Measurements from ENCODE around the gene TIMM13. TPM values are rescaled to one million over a fixed set of nuclear protein-coding genes. Genes with fewer than 3 reads are reported as not detected.

TIMM13 gene
- total and polyA plus RNA-seq, 2 donors (not counting 3 experiments of a cell fraction or from before 2014, with no cell fraction given), result 154 to 160 TPM

GRCh38 chr19:2446381-2446780 is 19.0 kb upstream of the TIMM13 start:
- Histone ChIP-seq H3K79me2 (ENCODE audit: control insufficient read depth, insufficient read depth, low read length) (peaks cover 86% of the 10 kb centered on the region), H3K9me1 (replicated peaks; ENCODE audit: control insufficient read depth, extremely low read depth, insufficient read depth, low read length) (no peaks in the 10 kb centered on the region), H3K9me3 (replicated peaks; ENCODE audit: control insufficient read depth, insufficient read depth, low read length) (no peaks in the 10 kb centered on the region), H2AFZ (ENCODE audit: low read depth, low read length) (no peak overlapping the region), H3K4me3 (replicated peaks in 1 of 3; ENCODE audit: insufficient read depth in 1 of 3, low read depth in 1 of 3, low read length in 3 of 3) (no peak overlapping the region), H3K9ac (replicated peaks; ENCODE audit: extremely low read depth, insufficient read depth, low read length) (no peak overlapping the region), H3K27me3 (ENCODE audit: control insufficient read depth in 2 of 2, insufficient read depth in 2 of 2, low read length in 2 of 2) (no peaks in the 10 kb centered on the region), H3K4me1 (ENCODE audit: control insufficient read depth, extremely low read depth, insufficient read depth, low read length) (no peaks in the 10 kb centered on the region), H4K20me1 (replicated peaks; ENCODE audit: control insufficient read depth, extremely low read depth, insufficient read depth, low read length) (no peaks in the 10 kb centered on the region), H3K27ac (ENCODE audit: insufficient read depth, low read depth, low read length) (no peak overlapping the region), H3K36me3 (ENCODE audit: control insufficient read depth in 2 of 2, extremely low read depth in 1 of 2, insufficient read depth in 2 of 2, low read length in 2 of 2) (peaks cover 3 to 16% of the 10 kb centered on the region in 2 experiments), H3K4me2 (ENCODE audit: insufficient read depth, low read length) (no peak overlapping the region)
- DNase-seq (ENCODE audit: low read depth, low spot score), result no peak
- intact Hi-C loops (cut with micrococcal nuclease), result no loop called here
- CTCF ChIA-PET, result no interaction called here
- TF ChIP-seq EZH2 (IDR thresholded peaks at IDR 0.05; ENCODE audit: borderline replicate concordance, low read depth, low read length, severe bottlenecking) (no peak), POLR2A (IDR thresholded peaks at IDR 0.05; ENCODE audit: low read depth, low read length) (no peak), POLR2AphosphoS5 (IDR thresholded peaks at IDR 0.05; ENCODE audit: insufficient read depth, low read depth, low read length) (no peak), CTCF (IDR thresholded peaks at IDR 0.05; ENCODE audit: extremely low read depth in 1 of 2, insufficient read depth in 1 of 2, low read depth in 1 of 2, low read length in 2 of 2) (no peak), JUN (IDR thresholded peaks at IDR 0.05; ENCODE audit: borderline replicate concordance, insufficient read depth, insufficient read length, low read depth) (no peak), MYC (IDR thresholded peaks at IDR 0.05; ENCODE audit: low read depth, low read length) (no peak), FOS (IDR thresholded peaks at IDR 0.05; ENCODE audit: borderline replicate concordance, insufficient read depth, low read length) (no peak), MAX (IDR thresholded peaks at IDR 0.05; ENCODE audit: insufficient read depth, insufficient read length) (no peak), GATA2 (IDR thresholded peaks at IDR 0.05; ENCODE audit: insufficient read depth, insufficient read length, low read depth, low read length) (no peak)
- no peak for FAIRE-seq
- no TSS peak for BruUV-seq (replicated peaks)
- POLR2A ChIA-PET, result no interaction called here
- dilution Hi-C loops (cut with MboI; ENCODE audit: extremely low pct_ligation_motif_present, low sequenced_read_pairs), result no loop called here

All from endothelial cell of umbilical vein (primary cell).